HCT116 (cell line): ENCODE measurements around the gene CERK.

Experiments used
- CEBPB ChIP-seq: IDR thresholded peaks from 2 replicates; pipeline ENCODE4 v1.6.1; 2012; ENCODE audit warnings: low read depth
- EGR1 ChIP-seq: IDR thresholded peaks from 2 replicates; pipeline ENCODE4 v1.6.1; 2012; ENCODE audit warnings: low read depth
- ELF1 ChIP-seq: IDR thresholded peaks from 2 replicates; pipeline ENCODE4 v1.6.1; 2012; ENCODE audit warnings: low read depth, borderline replicate concordance
- EZH2 ChIP-seq: fragments of 200-600 bp; sonication (generic); IDR thresholded peaks from 2 replicates; pipeline ENCODE4 v1.6.1; 2017; ENCODE audit warnings: antibody characterized with exemption, mixed run types
- FOSL1 ChIP-seq: IDR thresholded peaks from 2 replicates; pipeline ENCODE4 v1.6.1; 2012; ENCODE audit warnings: low read depth
- POLR2A ChIP-seq: IDR thresholded peaks from 2 replicates; pipeline ENCODE4 v1.7.0; 2011; ENCODE audit warnings: borderline replicate concordance; ENCODE audit not compliant: insufficient read depth, insufficient read length; ENCODE audit errors: extremely low read depth
- POLR2AphosphoS5 ChIP-seq: IDR thresholded peaks from 2 replicates; pipeline ENCODE4 v1.6.1; 2011; ENCODE audit warnings: mild to moderate bottlenecking, low read depth, low read length, moderate library complexity
- SIN3A ChIP-seq: IDR thresholded peaks from 2 replicates; pipeline ENCODE4 v1.6.1; 2012; ENCODE audit warnings: low read depth
- SRF ChIP-seq: IDR thresholded peaks from 2 replicates; pipeline ENCODE4 v1.6.1; 2012; ENCODE audit warnings: low read depth
- TCF7L2 ChIP-seq: IDR thresholded peaks from 2 replicates; pipeline ENCODE4 v1.7.0; 2011; ENCODE audit warnings: borderline replicate concordance, inconsistent platforms; ENCODE audit not compliant: insufficient read depth, insufficient read length; ENCODE audit errors: extremely low read depth
- ZFX ChIP-seq: fragments of 450-650 bp; IDR thresholded peaks from 2 replicates; pipeline ENCODE4 v1.6.1; 2017
- TF ChIP-seq, protein P1 (sequence below), 3 experiments: fragments of 200-600 bp in 1 of 3; sonication (generic) in 1 of 3; IDR thresholded peaks in 2 of 3; conservative IDR thresholded peaks in 1 of 3; 2 replicates each; pipeline ENCODE4 v1.5.1; 2012 to 2017; ENCODE audit warnings: low read depth in 2 of 3, low read length in 2 of 3, antibody characterized with exemption in 1 of 3, borderline replicate concordance in 1 of 3, control low read depth in 1 of 3, mild to moderate bottlenecking in 1 of 3, mixed read lengths in 1 of 3, mixed run types in 1 of 3, moderate library complexity in 1 of 3; ENCODE audit not compliant: insufficient read depth in 1 of 3
- TF ChIP-seq, protein P2 (sequence below): IDR thresholded peaks from 2 replicates; pipeline ENCODE4 v1.6.1; 2012
- TF ChIP-seq, protein P3 (sequence below): IDR thresholded peaks from 2 replicates; pipeline ENCODE4 v1.6.1; 2012

DNA sequence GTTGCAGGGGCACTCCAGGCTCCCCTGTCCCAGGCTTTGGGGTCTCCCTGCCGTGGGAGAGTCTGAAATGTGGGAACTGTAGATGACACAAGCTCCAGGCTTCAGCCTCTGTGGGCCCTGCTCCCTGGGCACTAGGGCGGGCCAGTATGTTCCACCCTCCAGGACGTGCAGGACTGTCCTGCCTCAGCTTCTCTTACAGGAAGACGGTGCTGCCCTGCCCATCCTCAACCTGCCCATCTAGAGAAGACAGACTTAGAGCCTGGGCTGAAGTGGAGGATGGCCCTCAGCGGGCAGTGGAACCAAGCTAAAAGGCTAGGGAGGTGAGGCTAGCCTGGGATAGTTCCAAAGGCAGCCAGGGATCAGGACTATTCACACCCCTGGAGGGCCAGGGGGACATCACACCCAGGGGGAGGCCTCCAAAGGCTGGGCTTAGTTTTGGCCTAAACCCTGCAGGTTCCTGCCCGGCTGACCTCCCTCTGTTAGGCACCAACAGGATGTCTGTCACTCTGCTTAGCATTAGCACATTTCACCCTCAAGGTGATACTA lies 4.0 kb upstream of the CERK start:
- TF ChIP-seq SRF, result no peak
- TF ChIP-seq, protein P1, sequence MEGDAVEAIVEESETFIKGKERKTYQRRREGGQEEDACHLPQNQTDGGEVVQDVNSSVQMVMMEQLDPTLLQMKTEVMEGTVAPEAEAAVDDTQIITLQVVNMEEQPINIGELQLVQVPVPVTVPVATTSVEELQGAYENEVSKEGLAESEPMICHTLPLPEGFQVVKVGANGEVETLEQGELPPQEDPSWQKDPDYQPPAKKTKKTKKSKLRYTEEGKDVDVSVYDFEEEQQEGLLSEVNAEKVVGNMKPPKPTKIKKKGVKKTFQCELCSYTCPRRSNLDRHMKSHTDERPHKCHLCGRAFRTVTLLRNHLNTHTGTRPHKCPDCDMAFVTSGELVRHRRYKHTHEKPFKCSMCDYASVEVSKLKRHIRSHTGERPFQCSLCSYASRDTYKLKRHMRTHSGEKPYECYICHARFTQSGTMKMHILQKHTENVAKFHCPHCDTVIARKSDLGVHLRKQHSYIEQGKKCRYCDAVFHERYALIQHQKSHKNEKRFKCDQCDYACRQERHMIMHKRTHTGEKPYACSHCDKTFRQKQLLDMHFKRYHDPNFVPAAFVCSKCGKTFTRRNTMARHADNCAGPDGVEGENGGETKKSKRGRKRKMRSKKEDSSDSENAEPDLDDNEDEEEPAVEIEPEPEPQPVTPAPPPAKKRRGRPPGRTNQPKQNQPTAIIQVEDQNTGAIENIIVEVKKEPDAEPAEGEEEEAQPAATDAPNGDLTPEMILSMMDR (IDR thresholded peaks at IDR 0.05 in 2 of 3, conservative IDR thresholded peaks at IDR 0.05 in 1 of 3; ENCODE audit: borderline replicate concordance in 1 of 3, insufficient read depth in 1 of 3, low read depth in 2 of 3, low read length in 2 of 3), result no peak
- TF ChIP-seq CEBPB, result no peak
- TF ChIP-seq, protein P2, sequence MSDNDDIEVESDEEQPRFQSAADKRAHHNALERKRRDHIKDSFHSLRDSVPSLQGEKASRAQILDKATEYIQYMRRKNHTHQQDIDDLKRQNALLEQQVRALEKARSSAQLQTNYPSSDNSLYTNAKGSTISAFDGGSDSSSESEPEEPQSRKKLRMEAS, result no peak
- no peak for TF ChIP-seq POLR2A
- no peak for TF ChIP-seq POLR2AphosphoS5
- TF ChIP-seq, protein P3, sequence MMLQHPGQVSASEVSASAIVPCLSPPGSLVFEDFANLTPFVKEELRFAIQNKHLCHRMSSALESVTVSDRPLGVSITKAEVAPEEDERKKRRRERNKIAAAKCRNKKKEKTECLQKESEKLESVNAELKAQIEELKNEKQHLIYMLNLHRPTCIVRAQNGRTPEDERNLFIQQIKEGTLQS, result no peak
- no peak for TF ChIP-seq SIN3A
- no peak for TF ChIP-seq EZH2
- TF ChIP-seq ELF1, result no peak
- no peak for TF ChIP-seq TCF7L2
- no peak for TF ChIP-seq FOSL1
- TF ChIP-seq EGR1, result no peak
- no peak for TF ChIP-seq ZFX
